A549 (cell line): ENCODE measurements around the gene DACT3. TPM values are rescaled to one million over a fixed set of nuclear protein-coding genes. Genes with fewer than 3 reads are reported as not detected.
A peak's percentile ranks its signal among the peaks of the same experiment; 100 is the strongest.

Experiments
- ATAC-seq, 2 experiments: fragments of 200-7000 bp in 1 of 2; fragments of >200 bp in 1 of 2; cut with Nextera tagmentation in 1 of 2; cut with Tn5 transposase in 1 of 2; 3 replicates each; pipeline versions ENCODE4 v1.8.0 to v1.9.1; 2018 to 2020; ENCODE audit warnings: mild to moderate bottlenecking in 1 of 2, moderate library complexity in 1 of 2
- CTCF ChIA-PET: fragments of 300-600 bp; sonication (Branson Sonifier 250); formaldehyde crosslinking; extraction: SDS; loops from one replicate; lab custom pipeline; 2021; ENCODE audit warnings: antibody characterized with exemption, inconsistent platforms; lab: Yijun Ruan, JAX
- POLR2A ChIA-PET: fragments of 350-600 bp; formaldehyde crosslinking; extraction: SDS; loops from one replicate; lab custom pipeline; 2021; ENCODE audit warnings: antibody characterized with exemption, inconsistent platforms; lab: Yijun Ruan, JAX
- DNase-seq, 2 experiments: peaks; one replicate each; pipeline versions ENCODE4 v3.0.0 to v3.0.0-alpha.2; 2011 to 2016; ENCODE audit warnings: low read depth in 1 of 2, low spot score in 1 of 2
- FAIRE-seq: peaks from 2 replicates; lab custom pipeline; 2011; peaks lifted over from hg19 to GRCh38; lab: Jason Lieb, UNC
- H3K27ac ChIP-seq, 2 experiments: fragments of >200 bp; sonication (Bioruptor Twin); formaldehyde crosslinking; 3 replicates each; pipeline ENCODE4 v1.5.1; 2016 to 2017
- H3K4me1 ChIP-seq: fragments of >200 bp; sonication (Bioruptor Twin); formaldehyde crosslinking; 3 replicates; pipeline ENCODE4 v1.6.1; 2016
- H3K4me2 ChIP-seq: fragments of >200 bp; sonication (Bioruptor Twin); formaldehyde crosslinking; 3 replicates; pipeline ENCODE4 v1.6.1; 2016
- H3K4me3 ChIP-seq: fragments of >200 bp; sonication (Bioruptor Twin); formaldehyde crosslinking; 3 replicates; pipeline ENCODE4 v1.5.1; 2016
- H3K9me3 ChIP-seq: fragments of >200 bp; sonication (Bioruptor Twin); formaldehyde crosslinking; 3 replicates; pipeline ENCODE4 v1.6.1; 2016
- ATOH8 ChIP-seq: fragments of 250-450 bp; sonication (Bioruptor Pico); IDR thresholded peaks from 2 replicates; pipeline ENCODE4 v1.5.0; 2020; ENCODE audit warnings: low read depth, mild to moderate bottlenecking, moderate library complexity
- CBX8 ChIP-seq: fragments of 200-600 bp; sonication (generic); IDR thresholded peaks from 2 replicates; pipeline ENCODE4 v1.6.1; 2016
- CEBPB ChIP-seq, 2 experiments: fragments of >200 bp in 1 of 2; sonication (Bioruptor Twin) in 1 of 2; formaldehyde crosslinking in 1 of 2; IDR thresholded peaks; 2 replicates each; pipeline ENCODE4 v1.6.1; 2012 to 2016
- CHD2 ChIP-seq: fragments of 150-350 bp; IDR thresholded peaks from 2 replicates; pipeline ENCODE4 v1.6.1; 2014; ENCODE audit warnings: low read length; ENCODE audit not compliant: partially characterized antibody
- E2F6 ChIP-seq: IDR thresholded peaks from 2 replicates; pipeline ENCODE4 v1.6.1; 2012; ENCODE audit warnings: low read depth, borderline replicate concordance
- EHF ChIP-seq: fragments of 250-450 bp; sonication (Bioruptor Pico); IDR thresholded peaks from 2 replicates; pipeline ENCODE4 v1.5.0; 2020; ENCODE audit warnings: mild to moderate bottlenecking
- EHMT2 ChIP-seq: fragments of 200-600 bp; sonication (generic); IDR thresholded peaks from 2 replicates; pipeline ENCODE4 v1.6.1; 2016; ENCODE audit warnings: antibody characterized with exemption, low read depth, mild to moderate bottlenecking, moderate library complexity
- ELK1 ChIP-seq: fragments of 150-350 bp; IDR thresholded peaks from 2 replicates; pipeline ENCODE4 v1.6.1; 2014; ENCODE audit warnings: low read depth, mild to moderate bottlenecking, low read length
- FOSL2 ChIP-seq, 2 experiments: fragments of 450-650 bp in 1 of 2; fragments of >200 bp in 1 of 2; sonication (Bioruptor Twin) in 1 of 2; formaldehyde crosslinking; IDR thresholded peaks; 2 replicates each; pipeline versions ENCODE4 v1.5.0 to v1.6.1; 2016 to 2020; ENCODE audit warnings: mild to moderate bottlenecking in 1 of 2, moderate library complexity in 1 of 2
- HES2 ChIP-seq: fragments of >200 bp; sonication (Bioruptor Twin); formaldehyde crosslinking; IDR thresholded peaks from 2 replicates; pipeline ENCODE4 v1.6.1; 2016
- HOXB13 ChIP-seq: fragments of 250-450 bp; sonication (Bioruptor Pico); IDR thresholded peaks from 2 replicates; pipeline ENCODE4 v1.5.0; 2020; ENCODE audit warnings: low read depth, mild to moderate bottlenecking, moderate library complexity
- JUN ChIP-seq, 2 experiments: fragments of >200 bp; sonication (Bioruptor Twin); formaldehyde crosslinking; IDR thresholded peaks; 2 replicates in 1 of 2; 3 replicates in 1 of 2; pipeline ENCODE4 v1.6.1; 2016 to 2017
- NPAS2 ChIP-seq: fragments of 250-450 bp; sonication (Bioruptor Pico); IDR thresholded peaks from 2 replicates; pipeline ENCODE4 v1.8.0; 2022; ENCODE audit warnings: mild to moderate bottlenecking, moderate library complexity, borderline replicate concordance
- PBX3 ChIP-seq: IDR thresholded peaks from 2 replicates; pipeline ENCODE4 v1.6.1; 2012
- REST ChIP-seq: fragments of 200-600 bp; sonication (generic); IDR thresholded peaks from 2 replicates; pipeline ENCODE4 v1.6.1; 2016; ENCODE audit warnings: antibody characterized with exemption, mild to moderate bottlenecking, moderate library complexity
- SREBF2 ChIP-seq: fragments of 450-650 bp; IDR thresholded peaks from 2 replicates; pipeline ENCODE4 v1.6.1; 2014; ENCODE audit warnings: mild to moderate bottlenecking, moderate library complexity
- TP53 ChIP-seq: fragments of 250-450 bp; sonication (Bioruptor Pico); IDR thresholded peaks from 2 replicates; pipeline ENCODE4 v1.5.0; 2021; ENCODE audit warnings: mild to moderate bottlenecking, moderate library complexity
- ZNF302 ChIP-seq: fragments of 250-450 bp; sonication (Bioruptor Pico); IDR thresholded peaks from 2 replicates; pipeline ENCODE4 v1.9.0; 2021; ENCODE audit warnings: inconsistent platforms, mild to moderate bottlenecking, moderate library complexity
- WGBS: methylation state at CpG from one replicate; pipeline ENCODE4 v1.1.6; 2017; ENCODE audit errors: missing lambda C conversion rate; 5-methylcytosine and 5-hydroxymethylcytosine counted together
- polyA plus RNA-seq, 4 experiments: library from polyadenylated mRNA; depleted of rRNA in 3 of 4; stranded (reverse); fragments of >200 nt; fragmentation: RNase III in 1 of 4; extraction: RNeasy Plus Mini Kit Qiagen cat#74134 plus additional on column Dnase treatment in 1 of 4; gene quantifications; 2 replicates in 3 of 4; 3 replicates in 1 of 4; pipeline ENCODE4 v1.2.3, GENCODE V29; 2011 to 2017

The DACT3 gene
- polyA plus RNA-seq, 2 of the 4 experiments (the other 2 are of a cell fraction): 0.32 to 0.36 TPM

- no peak overlapping the region for H3K27ac ChIP-seq
- FAIRE-seq: no peak
- POLR2A ChIA-PET: no interaction called here
- no peak for DNase-seq
- WGBS: 98% methylated on average over 10 of the region's 10 CpGs
- no peaks in the 10 kb centered on the region for H3K9me3 ChIP-seq
- no peak overlapping the region for H3K4me2 ChIP-seq
- peaks cover 6% of the 10 kb centered on the region; the same call in 1 of the 3 replicates for H3K4me1 ChIP-seq
- H3K4me3 ChIP-seq: no peak overlapping the region
- no peak for ATAC-seq
- CTCF ChIA-PET: interaction anchor here (0.8 to 7.3 kb wide), 9 partner anchors 7 to 317 kb away, joined by 3 to 73 read pairs (median 9); partner anchors contain the start of gene DACT3
- no peak for TF ChIP-seq CBX8
- no peak for TF ChIP-seq HES2
- no peak for TF ChIP-seq JUN (IDR thresholded peaks at IDR 0.05)
- no peak for TF ChIP-seq PBX3
- TF ChIP-seq SREBF2: no peak
- TF ChIP-seq, all 56 proteins: peak for 0
Measured at GRCh38 chr19:46696052-46696451, 35.1 kb upstream of the DACT3 start.

GRCh38 chr19:46693760-46694159, 32.8 kb upstream of the DACT3 start:
- DNase-seq (no peak), FAIRE-seq (no peak), ATAC-seq (no peak)
- Histone ChIP-seq H3K4me3 (no peak overlapping the region), H3K4me1 (peaks cover 6% of the 10 kb centered on the region; the same call in 1 of the 3 replicates), H3K27ac (no peak overlapping the region), H3K9me3 (no peaks in the 10 kb centered on the region), H3K4me2 (no peak overlapping the region)
- POLR2A ChIA-PET: no interaction called here
- 98% methylated on average over 19 of the region's 22 CpGs for WGBS
- CTCF ChIA-PET: interaction anchor here (1.0 to 7.3 kb wide), 7 partner anchors 9 to 57 kb away, joined by 3 to 73 read pairs (median 5); partner anchors contain the start of gene DACT3
- no peak for TF ChIP-seq E2F6
- no peak for TF ChIP-seq FOSL2 (IDR thresholded peaks at IDR 0.05)
- TF ChIP-seq FOSL2 (CRISPR knock-in tag; IDR thresholded peaks at IDR 0.05): no peak
- no peak for TF ChIP-seq NPAS2 (CRISPR knock-in tag)
- no peak for TF ChIP-seq CHD2
- TF ChIP-seq ELK1: no peak

- CTCF ChIA-PET: interaction anchor here (0.9 to 7.3 kb wide), 6 partner anchors 10 to 76 kb away, joined by 3 to 73 read pairs (median 4); partner anchors contain the start of gene DACT3
- Histone ChIP-seq H3K9me3 (no peaks in the 10 kb centered on the region), H3K4me2 (no peak overlapping the region), H3K27ac (no peak overlapping the region), H3K4me1 (peaks cover 6% of the 10 kb centered on the region; the same call in 1 of the 3 replicates), H3K4me3 (no peak overlapping the region)
- WGBS: 77% methylated on average over 4 of the region's 4 CpGs
- POLR2A ChIA-PET: no interaction called here
- DNase-seq (no peak), ATAC-seq (no peak), FAIRE-seq (no peak)
- TF ChIP-seq EHMT2 (no peak), PBX3 (no peak), ATOH8 (no peak), EHF (no peak), CEBPB (IDR thresholded peaks at IDR 0.05) (peak; percentile 20 to 51; a peak in 2 of 4 replicates), HOXB13 (CRISPR knock-in tag) (no peak), ELK1 (no peak), TP53 (CRISPR knock-in tag) (no peak), REST (no peak), NPAS2 (CRISPR knock-in tag) (no peak), ZNF302 (CRISPR knock-in tag) (no peak), FOSL2 (IDR thresholded peaks at IDR 0.05) (no peak), FOSL2 (CRISPR knock-in tag; IDR thresholded peaks at IDR 0.05) (peak; percentile 72), HES2 (no peak)
Measured at GRCh38 chr19:46692918-46693722, 32.1 kb upstream of the DACT3 start.
